SK-N-SH (cell line): ENCODE measurements around the gene SETBP1. TPM values are rescaled to one million over a fixed set of nuclear protein-coding genes. Genes with fewer than 3 reads are reported as not detected.

Experiments
- CTCF ChIA-PET: fragments of 300-600, 350-600 bp; formaldehyde crosslinking; extraction: SDS; loops from one replicate; lab custom pipeline; 2021; lab: Yijun Ruan, JAX
- POLR2A ChIA-PET: fragments of 350-600 bp; sonication (Branson Sonifier 250); formaldehyde crosslinking; extraction: SDS; loops from one replicate; lab custom pipeline; 2020; ENCODE audit warnings: antibody characterized with exemption, inconsistent platforms; lab: Yijun Ruan, JAX
- DNase-seq: peaks from one replicate; pipeline ENCODE4 v3.0.0; 2012
- H2AFZ ChIP-seq: fragments of 200-600 bp; sonication (generic); 2 replicates; pipeline ENCODE4 v1.8.1; 2016; ENCODE audit warnings: antibody characterized with exemption, mild to moderate bottlenecking, low read depth
- H3F3A ChIP-seq: fragments of 200-600 bp; sonication (generic); replicated peaks from 2 replicates; pipeline ENCODE3; 2016; ENCODE audit warnings: antibody characterized with exemption, mild to moderate bottlenecking; ENCODE audit not compliant: insufficient read depth
- H3K27ac ChIP-seq, 2 experiments: fragments of 200-500 bp in 1 of 2; fragments of 200-600 bp in 1 of 2; sonication (Bioruptor generic) in 1 of 2; sonication (generic), shearing (Covaris generic) in 1 of 2; 2 replicates each; pipeline versions ENCODE4 v1.5.1 to v1.6.1; 2014 to 2016; ENCODE audit warnings: low read depth in 2 of 2, inconsistent platforms in 1 of 2, low read length in 1 of 2, mild to moderate bottlenecking in 1 of 2, mixed read lengths in 1 of 2
- H3K27me3 ChIP-seq: fragments of 200-600 bp; sonication (generic), shearing (Covaris generic); 2 replicates; pipeline ENCODE4 v1.6.1; 2016; ENCODE audit warnings: mixed run types; ENCODE audit not compliant: insufficient read depth
- H3K36me3 ChIP-seq, 2 experiments: fragments of 200-500 bp in 1 of 2; fragments of 200-600 bp in 1 of 2; sonication (Bioruptor generic) in 1 of 2; sonication (generic) in 1 of 2; replicated peaks in 1 of 2; 2 replicates each; pipeline versions ENCODE3 to v1.5.1; 2014 to 2016; ENCODE audit warnings: low read length in 1 of 2, mild to moderate bottlenecking in 1 of 2; ENCODE audit not compliant: insufficient read depth in 2 of 2, control insufficient read depth in 1 of 2
- H3K4me1 ChIP-seq, 2 experiments: fragments of 200-500 bp in 1 of 2; fragments of 200-600 bp in 1 of 2; sonication (Bioruptor generic) in 1 of 2; sonication (generic), shearing (Covaris generic) in 1 of 2; 2 replicates each; pipeline versions ENCODE4 v1.5.1 to v1.6.1; 2014 to 2016; ENCODE audit warnings: low read depth in 1 of 2, low read length in 1 of 2, mixed run types in 1 of 2; ENCODE audit not compliant: insufficient read depth in 2 of 2, control insufficient read depth in 1 of 2
- H3K4me2 ChIP-seq: fragments of 200-600 bp; sonication (generic), shearing (Covaris generic); 2 replicates; pipeline ENCODE4 v1.6.1; 2017; ENCODE audit warnings: mixed run types
- H3K4me3 ChIP-seq, 2 experiments: fragments of 200-500 bp in 1 of 2; fragments of 200-600 bp in 1 of 2; sonication (Bioruptor generic) in 1 of 2; sonication (generic), shearing (Covaris generic) in 1 of 2; 2 replicates each; pipeline versions ENCODE4 v1.5.1 to v1.8.1; 2014 to 2016; ENCODE audit warnings: low read depth in 2 of 2, inconsistent platforms in 1 of 2, low read length in 1 of 2, mild to moderate bottlenecking in 1 of 2, mixed read lengths in 1 of 2, moderate library complexity in 1 of 2
- H3K79me2 ChIP-seq: fragments of 200-600 bp; sonication (generic); 2 replicates; pipeline ENCODE4 v1.8.1; 2017; ENCODE audit warnings: mild to moderate bottlenecking; ENCODE audit not compliant: insufficient read depth
- H3K9ac ChIP-seq: fragments of 200-600 bp; sonication (generic); 2 replicates; pipeline ENCODE4 v1.6.1; 2017; ENCODE audit warnings: mixed run types
- H3K9me2 ChIP-seq: fragments of 200-600 bp; sonication (generic); 2 replicates; pipeline ENCODE4 v1.6.1; 2017; ENCODE audit warnings: mixed run types
- H3K9me3 ChIP-seq: fragments of 200-600 bp; sonication (generic); 2 replicates; pipeline ENCODE4 v1.6.1; 2017; ENCODE audit warnings: mixed run types, mild to moderate bottlenecking, moderate library complexity
- H4K20me1 ChIP-seq: fragments of 200-600 bp; sonication (generic); 2 replicates; pipeline ENCODE4 v1.6.1; 2017; ENCODE audit warnings: mild to moderate bottlenecking, mixed run types; ENCODE audit not compliant: insufficient read depth
- EP300 ChIP-seq, 2 experiments: IDR thresholded peaks; 2 replicates each; pipeline versions ENCODE4 v1.4.0 to v1.6.1; 2012; ENCODE audit warnings: borderline replicate concordance in 1 of 2, low read depth in 1 of 2, low read length in 1 of 2
- FOSL2 ChIP-seq: IDR thresholded peaks from 2 replicates; pipeline ENCODE4 v1.4.0; 2012; ENCODE audit warnings: low read depth, mild to moderate bottlenecking, moderate library complexity, borderline replicate concordance
- GATA2 ChIP-seq: sonication (generic); formaldehyde crosslinking; IDR thresholded peaks from 2 replicates; pipeline ENCODE4 v1.5.0; 2020; ENCODE audit warnings: mild to moderate bottlenecking, missing genetic modification reagents
- JUND ChIP-seq: IDR thresholded peaks from 2 replicates; pipeline ENCODE4 v1.4.0; 2012
- NFIC ChIP-seq: IDR thresholded peaks from 2 replicates; pipeline ENCODE4 v1.4.0; 2012; ENCODE audit warnings: borderline replicate concordance
- POLR2AphosphoS5 ChIP-seq: IDR thresholded peaks from 2 replicates; pipeline ENCODE4 v1.6.1; 2012; ENCODE audit warnings: low read depth, low read length
- RFX5 ChIP-seq: IDR thresholded peaks from 2 replicates; pipeline ENCODE4 v1.6.1; 2012; ENCODE audit warnings: mild to moderate bottlenecking, improper control_type of control experiment, low read length
- SIN3A ChIP-seq: IDR thresholded peaks from 2 replicates; pipeline ENCODE4 v1.6.1; 2012; ENCODE audit warnings: low read depth, mild to moderate bottlenecking, low read length, moderate library complexity, borderline replicate concordance
- SMC3 ChIP-seq: IDR thresholded peaks from 2 replicates; pipeline ENCODE4 v1.6.1; 2012; ENCODE audit warnings: low read depth, low read length, improper control_type of control experiment
- TAF1 ChIP-seq: IDR thresholded peaks from 2 replicates; pipeline ENCODE4 v1.6.1; 2012; ENCODE audit warnings: low read depth, mild to moderate bottlenecking, low read length, moderate library complexity, borderline replicate concordance
- TCF12 ChIP-seq: IDR thresholded peaks from 2 replicates; pipeline ENCODE4 v1.4.0; 2012
- TEAD4 ChIP-seq: IDR thresholded peaks from 2 replicates; pipeline ENCODE4 v1.4.0; 2012; ENCODE audit warnings: mild to moderate bottlenecking, borderline replicate concordance; ENCODE audit not compliant: insufficient read depth
- WGBS: methylation state at CpG from one replicate; pipeline ENCODE4 v1.1.6; 2017; ENCODE audit warnings: low lambda C conversion rate; 5-methylcytosine and 5-hydroxymethylcytosine counted together
- polyA plus RNA-seq, 3 experiments: library from polyadenylated mRNA; depleted of rRNA; stranded (reverse); fragments of >200 nt; gene quantifications; 2 replicates each; pipeline ENCODE4 v1.2.3, GENCODE V29; 2012
- TF ChIP-seq, protein P1 (sequence below): IDR thresholded peaks from 2 replicates; pipeline ENCODE4 v1.4.0; 2012; ENCODE audit warnings: low read depth, borderline replicate concordance
- TF ChIP-seq, protein P2 (sequence below): IDR thresholded peaks from 2 replicates; pipeline ENCODE4 v1.4.0; 2012; ENCODE audit warnings: low read depth, borderline replicate concordance
- TF ChIP-seq, protein P3 (sequence below): IDR thresholded peaks from 2 replicates; pipeline ENCODE4 v1.4.0; 2012; ENCODE audit warnings: low read depth

The SETBP1 gene
- polyA plus RNA-seq, 1 of the 3 experiments (the other 2 are of a cell fraction): 3.0 TPM

DNA sequence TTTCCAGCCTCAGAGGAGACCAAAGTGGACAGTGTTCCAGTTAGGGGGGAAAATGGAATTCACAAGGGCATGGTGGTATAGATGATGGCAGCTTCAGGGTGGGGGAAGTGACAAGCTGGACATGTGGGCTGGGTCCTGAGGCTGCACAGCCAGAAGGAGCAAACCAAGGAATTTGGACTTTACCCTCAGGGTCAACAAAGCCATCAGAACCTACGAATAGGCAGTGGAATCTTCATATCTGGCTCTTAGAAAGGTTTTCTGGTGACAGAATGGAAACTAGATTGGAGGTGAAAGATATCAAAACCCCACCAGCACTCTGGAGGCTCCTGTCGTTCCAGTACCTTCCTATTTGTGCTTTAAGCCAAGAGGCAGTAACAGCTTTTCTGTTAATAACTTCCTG, 127.1 kb downstream of the SETBP1 start:
- Histone ChIP-seq H3K4me1 (peaks cover 0 to 2% of the 10 kb centered on the region in 2 experiments; a peak in 1 of 4 replicates), H2AFZ (no peak overlapping the region), H3K9me2 (no peaks in the 10 kb centered on the region), H3K4me3 (no peak overlapping the region), H3K79me2 (no peaks in the 10 kb centered on the region), H3K9ac (no peak overlapping the region), H4K20me1 (no peaks in the 10 kb centered on the region), H3K27ac (no peak overlapping the region), H3K4me2 (no peak overlapping the region), H3K27me3 (no peaks in the 10 kb centered on the region), H3K36me3 (peaks cover 0 to 4% of the 10 kb centered on the region in 2 experiments), H3K9me3 (no peaks in the 10 kb centered on the region), H3F3A (no peaks in the 10 kb centered on the region)
- ChIA-PET POLR2A (no interaction called here), CTCF (interaction anchor here (0.8 to 1.2 kb wide), 2 partner anchors 10 to 129 kb away, joined by 3 read pairs; no protein-coding TSS in a partner anchor)
- 75% methylated on average over 2 of the region's 2 CpGs for WGBS
- no peak for DNase-seq
- TF ChIP-seq SMC3: no peak
- no peak for TF ChIP-seq EP300 (IDR thresholded peaks at IDR 0.05; ENCODE audit: borderline replicate concordance in 1 of 2, low read depth in 1 of 2, low read length in 1 of 2)
- no peak for TF ChIP-seq RFX5
- no peak for TF ChIP-seq TCF12
- TF ChIP-seq SIN3A: no peak
- no peak for TF ChIP-seq TEAD4
- no peak for TF ChIP-seq GATA2 (CRISPR knock-in tag)

DNA sequence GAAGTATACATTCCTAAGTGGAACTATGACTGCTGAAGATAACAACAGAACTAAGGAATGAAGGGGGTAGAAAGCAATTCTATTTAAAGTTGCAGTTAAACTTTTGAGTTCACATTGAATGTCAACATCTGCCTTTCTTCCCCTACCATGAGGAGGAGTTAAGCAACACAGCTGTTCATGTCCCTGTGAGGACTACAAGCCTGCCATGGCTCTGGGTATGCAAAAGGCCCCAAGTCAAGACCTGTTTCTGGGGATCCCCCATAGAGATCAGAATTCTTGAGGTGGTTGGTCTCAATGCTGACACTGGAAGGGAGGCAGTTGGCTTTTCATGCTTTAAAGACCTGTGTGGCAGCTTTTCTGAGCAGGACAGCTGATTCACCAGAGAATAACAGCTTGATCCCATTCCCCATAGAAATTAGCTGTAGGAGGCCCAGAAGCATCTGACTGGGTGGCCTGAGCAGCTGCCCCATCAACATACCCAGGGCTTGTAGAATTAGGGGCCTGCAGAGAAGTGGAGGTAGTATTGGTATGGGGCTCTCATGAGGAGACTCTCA, 131.0 kb downstream of the SETBP1 start:
- ChIA-PET POLR2A (no interaction called here), CTCF (interaction anchor here (1.1 kb wide), 1 partner anchor 85 kb away, joined by 3 read pairs; no protein-coding TSS in a partner anchor)
- DNase-seq: no peak
- Histone ChIP-seq H3K9me2 (no peaks in the 10 kb centered on the region), H3K9ac (no peak overlapping the region), H3K4me3 (no peak overlapping the region), H3K79me2 (no peaks in the 10 kb centered on the region), H4K20me1 (no peaks in the 10 kb centered on the region), H3K4me1 (no peaks in the 10 kb centered on the region; a peak in 1 of 4 replicates), H3K27me3 (no peaks in the 10 kb centered on the region), H3K27ac (no peak overlapping the region)
- TF ChIP-seq, protein P1, sequence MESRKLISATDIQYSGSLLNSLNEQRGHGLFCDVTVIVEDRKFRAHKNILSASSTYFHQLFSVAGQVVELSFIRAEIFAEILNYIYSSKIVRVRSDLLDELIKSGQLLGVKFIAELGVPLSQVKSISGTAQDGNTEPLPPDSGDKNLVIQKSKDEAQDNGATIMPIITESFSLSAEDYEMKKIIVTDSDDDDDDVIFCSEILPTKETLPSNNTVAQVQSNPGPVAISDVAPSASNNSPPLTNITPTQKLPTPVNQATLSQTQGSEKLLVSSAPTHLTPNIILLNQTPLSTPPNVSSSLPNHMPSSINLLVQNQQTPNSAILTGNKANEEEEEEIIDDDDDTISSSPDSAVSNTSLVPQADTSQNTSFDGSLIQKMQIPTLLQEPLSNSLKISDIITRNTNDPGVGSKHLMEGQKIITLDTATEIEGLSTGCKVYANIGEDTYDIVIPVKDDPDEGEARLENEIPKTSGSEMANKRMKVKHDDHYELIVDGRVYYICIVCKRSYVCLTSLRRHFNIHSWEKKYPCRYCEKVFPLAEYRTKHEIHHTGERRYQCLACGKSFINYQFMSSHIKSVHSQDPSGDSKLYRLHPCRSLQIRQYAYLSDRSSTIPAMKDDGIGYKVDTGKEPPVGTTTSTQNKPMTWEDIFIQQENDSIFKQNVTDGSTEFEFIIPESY: no peak
- TF ChIP-seq TCF12 (no peak), POLR2AphosphoS5 (no peak), RFX5 (no peak), NFIC (no peak)
- TF ChIP-seq, all 33 proteins: peak for 0
- Histone ChIP-seq H3K9me3 (no peaks in the 10 kb centered on the region), H3F3A (no peaks in the 10 kb centered on the region), H3K4me2 (no peak overlapping the region), H2AFZ (no peak overlapping the region), H3K36me3 (peaks cover 0 to 4% of the 10 kb centered on the region in 2 experiments)

DNA sequence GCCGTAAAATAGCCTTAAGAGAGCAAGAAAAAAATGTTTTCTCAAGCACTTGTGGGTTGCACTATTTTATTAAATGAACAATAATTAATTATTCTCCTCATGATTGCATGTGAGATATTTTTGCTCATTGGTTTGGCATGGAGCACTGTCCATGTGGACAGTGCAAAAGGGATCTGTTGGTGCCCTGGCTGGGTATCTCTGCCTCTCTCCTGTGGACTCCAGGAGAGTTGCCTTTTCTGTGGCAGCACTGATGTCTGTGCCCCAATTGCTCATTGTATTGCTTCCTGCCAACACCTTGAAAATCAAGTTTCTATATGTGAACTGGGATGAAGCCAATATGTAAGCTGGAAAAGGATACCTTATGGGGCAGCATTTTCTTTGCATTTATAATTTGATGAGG, 131.7 kb downstream of the SETBP1 start:
- Histone ChIP-seq H3K9me2 (no peaks in the 10 kb centered on the region), H3K36me3 (no peaks in the 10 kb centered on the region), H3F3A (no peaks in the 10 kb centered on the region), H3K4me2 (no peak overlapping the region), H3K4me3 (no peak overlapping the region), H4K20me1 (no peaks in the 10 kb centered on the region), H3K27ac (no peak overlapping the region), H2AFZ (no peak overlapping the region), H3K9me3 (no peaks in the 10 kb centered on the region), H3K79me2 (no peaks in the 10 kb centered on the region), H3K9ac (no peak overlapping the region), H3K4me1 (no peaks in the 10 kb centered on the region; a peak in 1 of 4 replicates), H3K27me3 (no peaks in the 10 kb centered on the region)
- DNase-seq: no peak
- CTCF ChIA-PET: interaction anchor here (1.1 kb wide), 1 partner anchor 86 kb away, joined by 3 read pairs; no protein-coding TSS in a partner anchor
- POLR2A ChIA-PET: no interaction called here
- 100% methylated on average over 1 of the region's 1 CpG for WGBS
- TF ChIP-seq, protein P2, sequence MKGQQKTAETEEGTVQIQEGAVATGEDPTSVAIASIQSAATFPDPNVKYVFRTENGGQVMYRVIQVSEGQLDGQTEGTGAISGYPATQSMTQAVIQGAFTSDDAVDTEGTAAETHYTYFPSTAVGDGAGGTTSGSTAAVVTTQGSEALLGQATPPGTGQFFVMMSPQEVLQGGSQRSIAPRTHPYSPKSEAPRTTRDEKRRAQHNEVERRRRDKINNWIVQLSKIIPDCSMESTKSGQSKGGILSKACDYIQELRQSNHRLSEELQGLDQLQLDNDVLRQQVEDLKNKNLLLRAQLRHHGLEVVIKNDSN: no peak
- TF ChIP-seq, protein P3, sequence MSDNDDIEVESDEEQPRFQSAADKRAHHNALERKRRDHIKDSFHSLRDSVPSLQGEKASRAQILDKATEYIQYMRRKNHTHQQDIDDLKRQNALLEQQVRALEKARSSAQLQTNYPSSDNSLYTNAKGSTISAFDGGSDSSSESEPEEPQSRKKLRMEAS: no peak
- no peak for TF ChIP-seq TCF12
- TF ChIP-seq TAF1: no peak
- no peak for TF ChIP-seq FOSL2
- TF ChIP-seq, protein P1: no peak
- TF ChIP-seq JUND: no peak
